HepG2 (cell line): ENCODE measurements around the gene COMMD1. TPM values are rescaled to one million over a fixed set of nuclear protein-coding genes. Genes with fewer than 3 reads are reported as not detected.

Source experiments
- ARNTL ChIP-seq: sonication (generic); formaldehyde crosslinking; IDR thresholded peaks from 2 replicates; pipeline ENCODE4 v1.4.0; 2020; ENCODE audit warnings: mild to moderate bottlenecking, missing genetic modification reagents
- CAMTA2 ChIP-seq: sonication (generic); formaldehyde crosslinking; IDR thresholded peaks from 2 replicates; pipeline ENCODE4 v1.4.0; 2020; ENCODE audit warnings: mild to moderate bottlenecking, missing genetic modification reagents, borderline replicate concordance
- HES4 ChIP-seq: sonication (generic); formaldehyde crosslinking; IDR thresholded peaks from 2 replicates; pipeline ENCODE4 v1.9.0; 2021; ENCODE audit warnings: mild to moderate bottlenecking, missing genetic modification reagents, borderline replicate concordance
- KDM4B ChIP-seq: sonication (generic); formaldehyde crosslinking; IDR thresholded peaks from 2 replicates; pipeline ENCODE4 v1.4.0; 2020; ENCODE audit warnings: missing genetic modification reagents
- SMARCC2 ChIP-seq: fragments of 450-650 bp; IDR thresholded peaks from 2 replicates; pipeline ENCODE4 v1.6.1; 2017; ENCODE audit warnings: antibody characterized with exemption, mild to moderate bottlenecking
- SNAI1 ChIP-seq: sonication (generic); formaldehyde crosslinking; IDR thresholded peaks from 2 replicates; pipeline ENCODE4 v1.5.0; 2020; ENCODE audit warnings: mild to moderate bottlenecking, missing genetic modification reagents, borderline replicate concordance
- SNRNP70 ChIP-seq: fragments of 200-400 bp; formaldehyde crosslinking; IDR thresholded peaks from 2 replicates; pipeline ENCODE4 v1.6.1; 2017; ENCODE audit warnings: mild to moderate bottlenecking, low read depth, low read length, moderate library complexity
- STAT5B ChIP-seq: sonication (generic); formaldehyde crosslinking; IDR thresholded peaks from 2 replicates; pipeline ENCODE4 v1.4.0; 2020; ENCODE audit warnings: missing genetic modification reagents
- TAF1 ChIP-seq: sonication (generic); formaldehyde crosslinking; IDR thresholded peaks from 2 replicates; pipeline ENCODE4 v1.4.0; 2020; ENCODE audit warnings: missing genetic modification reagents
- TMF1 ChIP-seq: sonication (generic); formaldehyde crosslinking; IDR thresholded peaks from 2 replicates; pipeline ENCODE4 v1.8.1; 2022; ENCODE audit warnings: low read depth, missing genetic modification reagents
- ZBTB38 ChIP-seq: sonication (generic); formaldehyde crosslinking; IDR thresholded peaks from 2 replicates; pipeline ENCODE4 v1.5.1; 2020; ENCODE audit warnings: mild to moderate bottlenecking, missing genetic modification reagents
- ZNF136 ChIP-seq: sonication (generic); formaldehyde crosslinking; IDR thresholded peaks from 2 replicates; pipeline ENCODE4 v1.8.1; 2022; ENCODE audit warnings: low read depth, mild to moderate bottlenecking, moderate library complexity, missing genetic modification reagents
- ZNF33A ChIP-seq: sonication (generic); formaldehyde crosslinking; IDR thresholded peaks from 2 replicates; pipeline ENCODE4 v1.5.1; 2020; ENCODE audit warnings: missing genetic modification reagents, mild to moderate bottlenecking, moderate library complexity, borderline replicate concordance
- ZNF350 ChIP-seq: sonication (generic); formaldehyde crosslinking; IDR thresholded peaks from 2 replicates; pipeline ENCODE4 v1.4.0; 2020; ENCODE audit warnings: mild to moderate bottlenecking, low read depth, missing genetic modification reagents, borderline replicate concordance
- ZNF572 ChIP-seq: sonication (generic); formaldehyde crosslinking; IDR thresholded peaks from 2 replicates; pipeline ENCODE4 v1.5.1; 2020; ENCODE audit warnings: mild to moderate bottlenecking, missing genetic modification reagents
- ZNF75D ChIP-seq: sonication (generic); formaldehyde crosslinking; IDR thresholded peaks from 2 replicates; pipeline ENCODE4 v1.8.1; 2023; ENCODE audit warnings: missing genetic modification reagents, mild to moderate bottlenecking, borderline replicate concordance
- polyA plus RNA-seq, 8 experiments: library from polyadenylated mRNA; depleted of rRNA in 3 of 8; stranded (reverse) in 7 of 8; unstranded in 1 of 8; fragments of >200 nt; fragmentation: Illumina TruSeq in 4 of 8; extraction: Trizol in 4 of 8; gene quantifications; 2 replicates each; pipeline versions ENCODE4 v1.2.1 to v1.2.3, GENCODE V29; 2011 to 2016; ENCODE audit warnings: low read depth in 4 of 8, missing spikeins in 1 of 8, mixed read lengths in 1 of 8; ENCODE audit not compliant: insufficient read depth in 1 of 8
- total RNA-seq, 5 experiments: library from RNA; depleted of rRNA; stranded (reverse); fragments of >200 nt; fragmentation: Illumina TruSeq; extraction: Trizol; gene quantifications; 2 replicates each; pipeline ENCODE4 v1.2.3, GENCODE V29; 2016; ENCODE audit warnings: low read depth in 1 of 5
- TF ChIP-seq, protein P1 (sequence below): sonication (generic); formaldehyde crosslinking; IDR thresholded peaks from 2 replicates; pipeline ENCODE4 v1.4.0; 2020; ENCODE audit warnings: low read depth, missing genetic modification reagents
- TF ChIP-seq, protein P2 (sequence below): sonication (generic); formaldehyde crosslinking; IDR thresholded peaks from 2 replicates; pipeline ENCODE4 v1.9.0; 2021; ENCODE audit warnings: missing genetic modification reagents, borderline replicate concordance
- TF ChIP-seq, protein P3 (sequence below): IDR thresholded peaks from 2 replicates; pipeline ENCODE4 v1.4.0; 2020; ENCODE audit warnings: mild to moderate bottlenecking, missing genetic modification reagents

The COMMD1 gene
- total and polyA plus RNA-seq, 2 of the 13 experiments (the other 11 are each of a cell fraction or from before 2014, with no cell fraction given): 25.7 to 105 TPM

DNA sequence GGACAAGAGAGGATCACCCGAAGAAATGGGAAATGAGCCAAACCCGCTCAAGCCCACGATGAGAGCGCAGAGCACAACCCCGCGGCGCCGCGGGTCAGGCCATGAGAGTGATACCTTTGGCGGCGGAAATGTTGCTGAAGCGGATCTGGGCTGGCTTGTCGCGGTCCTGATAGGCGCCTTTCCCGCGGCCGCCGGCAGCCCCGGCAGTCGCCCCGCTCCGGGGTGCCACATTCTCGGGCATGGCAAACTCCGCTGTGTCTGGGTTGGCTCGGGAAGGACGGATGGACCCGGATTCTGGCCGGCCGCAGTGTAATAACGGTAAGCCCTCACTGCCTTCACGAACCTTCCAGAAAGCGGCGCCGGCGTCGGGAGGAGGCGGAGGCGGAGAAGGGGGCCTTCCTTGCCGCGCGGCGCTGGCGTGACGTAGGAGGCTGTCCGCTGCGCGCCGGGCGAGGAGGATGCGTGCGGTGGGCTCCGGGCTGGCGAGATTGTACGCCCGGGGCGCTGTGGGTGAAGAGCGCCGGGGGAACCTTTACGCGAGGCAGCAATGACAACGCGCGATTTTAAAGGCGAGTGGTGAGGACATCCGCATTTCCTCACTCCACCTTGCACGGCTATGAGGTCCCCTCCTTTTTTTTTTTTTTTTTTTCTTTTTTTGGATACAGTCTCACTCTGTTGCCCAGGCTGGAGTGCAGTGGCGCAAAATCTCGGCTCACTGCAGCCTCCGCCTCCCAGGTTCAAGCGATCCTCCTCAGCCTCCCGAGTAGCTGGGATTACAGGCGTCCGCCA is 17.0 kb upstream of the COMMD1 start, which contains the start of gene CCT4 (continued):
- TF ChIP-seq, protein P1, sequence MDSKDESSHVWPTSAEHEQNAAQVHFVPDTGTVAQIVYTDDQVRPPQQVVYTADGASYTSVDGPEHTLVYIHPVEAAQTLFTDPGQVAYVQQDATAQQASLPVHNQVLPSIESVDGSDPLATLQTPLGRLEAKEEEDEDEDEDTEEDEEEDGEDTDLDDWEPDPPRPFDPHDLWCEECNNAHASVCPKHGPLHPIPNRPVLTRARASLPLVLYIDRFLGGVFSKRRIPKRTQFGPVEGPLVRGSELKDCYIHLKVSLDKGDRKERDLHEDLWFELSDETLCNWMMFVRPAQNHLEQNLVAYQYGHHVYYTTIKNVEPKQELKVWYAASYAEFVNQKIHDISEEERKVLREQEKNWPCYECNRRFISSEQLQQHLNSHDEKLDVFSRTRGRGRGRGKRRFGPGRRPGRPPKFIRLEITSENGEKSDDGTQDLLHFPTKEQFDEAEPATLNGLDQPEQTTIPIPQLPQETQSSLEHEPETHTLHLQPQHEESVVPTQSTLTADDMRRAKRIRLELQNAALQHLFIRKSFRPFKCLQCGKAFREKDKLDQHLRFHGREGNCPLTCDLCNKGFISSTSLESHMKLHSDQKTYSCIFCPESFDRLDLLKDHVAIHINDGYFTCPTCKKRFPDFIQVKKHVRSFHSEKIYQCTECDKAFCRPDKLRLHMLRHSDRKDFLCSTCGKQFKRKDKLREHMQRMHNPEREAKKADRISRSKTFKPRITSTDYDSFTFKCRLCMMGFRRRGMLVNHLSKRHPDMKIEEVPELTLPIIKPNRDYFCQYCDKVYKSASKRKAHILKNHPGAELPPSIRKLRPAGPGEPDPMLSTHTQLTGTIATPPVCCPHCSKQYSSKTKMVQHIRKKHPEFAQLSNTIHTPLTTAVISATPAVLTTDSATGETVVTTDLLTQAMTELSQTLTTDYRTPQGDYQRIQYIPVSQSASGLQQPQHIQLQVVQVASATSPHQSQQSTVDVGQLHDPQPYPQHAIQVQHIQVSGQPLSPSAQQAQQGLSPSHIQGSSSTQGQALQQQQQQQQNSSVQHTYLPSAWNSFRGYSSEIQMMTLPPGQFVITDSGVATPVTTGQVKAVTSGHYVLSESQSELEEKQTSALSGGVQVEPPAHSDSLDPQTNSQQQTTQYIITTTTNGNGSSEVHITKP (CRISPR knock-in tag): no peak; the same call in 1 of the 2 replicates
- TF ChIP-seq, protein P2, sequence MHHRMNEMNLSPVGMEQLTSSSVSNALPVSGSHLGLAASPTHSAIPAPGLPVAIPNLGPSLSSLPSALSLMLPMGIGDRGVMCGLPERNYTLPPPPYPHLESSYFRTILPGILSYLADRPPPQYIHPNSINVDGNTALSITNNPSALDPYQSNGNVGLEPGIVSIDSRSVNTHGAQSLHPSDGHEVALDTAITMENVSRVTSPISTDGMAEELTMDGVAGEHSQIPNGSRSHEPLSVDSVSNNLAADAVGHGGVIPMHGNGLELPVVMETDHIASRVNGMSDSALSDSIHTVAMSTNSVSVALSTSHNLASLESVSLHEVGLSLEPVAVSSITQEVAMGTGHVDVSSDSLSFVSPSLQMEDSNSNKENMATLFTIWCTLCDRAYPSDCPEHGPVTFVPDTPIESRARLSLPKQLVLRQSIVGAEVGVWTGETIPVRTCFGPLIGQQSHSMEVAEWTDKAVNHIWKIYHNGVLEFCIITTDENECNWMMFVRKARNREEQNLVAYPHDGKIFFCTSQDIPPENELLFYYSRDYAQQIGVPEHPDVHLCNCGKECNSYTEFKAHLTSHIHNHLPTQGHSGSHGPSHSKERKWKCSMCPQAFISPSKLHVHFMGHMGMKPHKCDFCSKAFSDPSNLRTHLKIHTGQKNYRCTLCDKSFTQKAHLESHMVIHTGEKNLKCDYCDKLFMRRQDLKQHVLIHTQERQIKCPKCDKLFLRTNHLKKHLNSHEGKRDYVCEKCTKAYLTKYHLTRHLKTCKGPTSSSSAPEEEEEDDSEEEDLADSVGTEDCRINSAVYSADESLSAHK (CRISPR knock-in tag): peak; percentile 96
- TF ChIP-seq ARNTL: peak; percentile 79
- peak; percentile 99; the same call in 1 of the 2 replicates for TF ChIP-seq ZNF136 (CRISPR knock-in tag)
- no peak for TF ChIP-seq SNRNP70
- TF ChIP-seq ZNF33A (CRISPR knock-in tag): peak; percentile 87; the same call in 1 of the 2 replicates
- no peak for TF ChIP-seq ZNF572
- TF ChIP-seq ZNF350 (CRISPR knock-in tag): peak; percentile 99
- TF ChIP-seq ZNF75D (CRISPR knock-in tag): no peak
- peak; percentile 89; the same call in 1 of the 2 replicates for TF ChIP-seq TMF1 (CRISPR knock-in tag)
- peak; percentile 91; the same call in 1 of the 2 replicates for TF ChIP-seq KDM4B (CRISPR knock-in tag)
- TF ChIP-seq STAT5B (CRISPR knock-in tag): peak; percentile 91; the same call in 1 of the 2 replicates
- no peak for TF ChIP-seq CAMTA2 (CRISPR knock-in tag)
- peak; percentile 99 for TF ChIP-seq HES4 (CRISPR knock-in tag)
- peak; percentile 98 for TF ChIP-seq ZBTB38 (CRISPR knock-in tag)
- TF ChIP-seq SMARCC2: no peak
- no peak for TF ChIP-seq SNAI1 (CRISPR knock-in tag)
- TF ChIP-seq TAF1: peak; percentile 100
- TF ChIP-seq, protein P3, sequence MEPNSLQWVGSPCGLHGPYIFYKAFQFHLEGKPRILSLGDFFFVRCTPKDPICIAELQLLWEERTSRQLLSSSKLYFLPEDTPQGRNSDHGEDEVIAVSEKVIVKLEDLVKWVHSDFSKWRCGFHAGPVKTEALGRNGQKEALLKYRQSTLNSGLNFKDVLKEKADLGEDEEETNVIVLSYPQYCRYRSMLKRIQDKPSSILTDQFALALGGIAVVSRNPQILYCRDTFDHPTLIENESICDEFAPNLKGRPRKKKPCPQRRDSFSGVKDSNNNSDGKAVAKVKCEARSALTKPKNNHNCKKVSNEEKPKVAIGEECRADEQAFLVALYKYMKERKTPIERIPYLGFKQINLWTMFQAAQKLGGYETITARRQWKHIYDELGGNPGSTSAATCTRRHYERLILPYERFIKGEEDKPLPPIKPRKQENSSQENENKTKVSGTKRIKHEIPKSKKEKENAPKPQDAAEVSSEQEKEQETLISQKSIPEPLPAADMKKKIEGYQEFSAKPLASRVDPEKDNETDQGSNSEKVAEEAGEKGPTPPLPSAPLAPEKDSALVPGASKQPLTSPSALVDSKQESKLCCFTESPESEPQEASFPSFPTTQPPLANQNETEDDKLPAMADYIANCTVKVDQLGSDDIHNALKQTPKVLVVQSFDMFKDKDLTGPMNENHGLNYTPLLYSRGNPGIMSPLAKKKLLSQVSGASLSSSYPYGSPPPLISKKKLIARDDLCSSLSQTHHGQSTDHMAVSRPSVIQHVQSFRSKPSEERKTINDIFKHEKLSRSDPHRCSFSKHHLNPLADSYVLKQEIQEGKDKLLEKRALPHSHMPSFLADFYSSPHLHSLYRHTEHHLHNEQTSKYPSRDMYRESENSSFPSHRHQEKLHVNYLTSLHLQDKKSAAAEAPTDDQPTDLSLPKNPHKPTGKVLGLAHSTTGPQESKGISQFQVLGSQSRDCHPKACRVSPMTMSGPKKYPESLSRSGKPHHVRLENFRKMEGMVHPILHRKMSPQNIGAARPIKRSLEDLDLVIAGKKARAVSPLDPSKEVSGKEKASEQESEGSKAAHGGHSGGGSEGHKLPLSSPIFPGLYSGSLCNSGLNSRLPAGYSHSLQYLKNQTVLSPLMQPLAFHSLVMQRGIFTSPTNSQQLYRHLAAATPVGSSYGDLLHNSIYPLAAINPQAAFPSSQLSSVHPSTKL (CRISPR knock-in tag): peak; percentile 87
